Measurements from ENCODE around the gene ADAMTS16. TPM values are rescaled to one million over a fixed set of nuclear protein-coding genes. Genes with fewer than 3 reads are reported as not detected.

The ADAMTS16 gene, protein sequence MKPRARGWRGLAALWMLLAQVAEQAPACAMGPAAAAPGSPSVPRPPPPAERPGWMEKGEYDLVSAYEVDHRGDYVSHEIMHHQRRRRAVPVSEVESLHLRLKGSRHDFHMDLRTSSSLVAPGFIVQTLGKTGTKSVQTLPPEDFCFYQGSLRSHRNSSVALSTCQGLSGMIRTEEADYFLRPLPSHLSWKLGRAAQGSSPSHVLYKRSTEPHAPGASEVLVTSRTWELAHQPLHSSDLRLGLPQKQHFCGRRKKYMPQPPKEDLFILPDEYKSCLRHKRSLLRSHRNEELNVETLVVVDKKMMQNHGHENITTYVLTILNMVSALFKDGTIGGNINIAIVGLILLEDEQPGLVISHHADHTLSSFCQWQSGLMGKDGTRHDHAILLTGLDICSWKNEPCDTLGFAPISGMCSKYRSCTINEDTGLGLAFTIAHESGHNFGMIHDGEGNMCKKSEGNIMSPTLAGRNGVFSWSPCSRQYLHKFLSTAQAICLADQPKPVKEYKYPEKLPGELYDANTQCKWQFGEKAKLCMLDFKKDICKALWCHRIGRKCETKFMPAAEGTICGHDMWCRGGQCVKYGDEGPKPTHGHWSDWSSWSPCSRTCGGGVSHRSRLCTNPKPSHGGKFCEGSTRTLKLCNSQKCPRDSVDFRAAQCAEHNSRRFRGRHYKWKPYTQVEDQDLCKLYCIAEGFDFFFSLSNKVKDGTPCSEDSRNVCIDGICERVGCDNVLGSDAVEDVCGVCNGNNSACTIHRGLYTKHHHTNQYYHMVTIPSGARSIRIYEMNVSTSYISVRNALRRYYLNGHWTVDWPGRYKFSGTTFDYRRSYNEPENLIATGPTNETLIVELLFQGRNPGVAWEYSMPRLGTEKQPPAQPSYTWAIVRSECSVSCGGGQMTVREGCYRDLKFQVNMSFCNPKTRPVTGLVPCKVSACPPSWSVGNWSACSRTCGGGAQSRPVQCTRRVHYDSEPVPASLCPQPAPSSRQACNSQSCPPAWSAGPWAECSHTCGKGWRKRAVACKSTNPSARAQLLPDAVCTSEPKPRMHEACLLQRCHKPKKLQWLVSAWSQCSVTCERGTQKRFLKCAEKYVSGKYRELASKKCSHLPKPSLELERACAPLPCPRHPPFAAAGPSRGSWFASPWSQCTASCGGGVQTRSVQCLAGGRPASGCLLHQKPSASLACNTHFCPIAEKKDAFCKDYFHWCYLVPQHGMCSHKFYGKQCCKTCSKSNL
- total RNA-seq = not detected in 2 replicates

DNA sequence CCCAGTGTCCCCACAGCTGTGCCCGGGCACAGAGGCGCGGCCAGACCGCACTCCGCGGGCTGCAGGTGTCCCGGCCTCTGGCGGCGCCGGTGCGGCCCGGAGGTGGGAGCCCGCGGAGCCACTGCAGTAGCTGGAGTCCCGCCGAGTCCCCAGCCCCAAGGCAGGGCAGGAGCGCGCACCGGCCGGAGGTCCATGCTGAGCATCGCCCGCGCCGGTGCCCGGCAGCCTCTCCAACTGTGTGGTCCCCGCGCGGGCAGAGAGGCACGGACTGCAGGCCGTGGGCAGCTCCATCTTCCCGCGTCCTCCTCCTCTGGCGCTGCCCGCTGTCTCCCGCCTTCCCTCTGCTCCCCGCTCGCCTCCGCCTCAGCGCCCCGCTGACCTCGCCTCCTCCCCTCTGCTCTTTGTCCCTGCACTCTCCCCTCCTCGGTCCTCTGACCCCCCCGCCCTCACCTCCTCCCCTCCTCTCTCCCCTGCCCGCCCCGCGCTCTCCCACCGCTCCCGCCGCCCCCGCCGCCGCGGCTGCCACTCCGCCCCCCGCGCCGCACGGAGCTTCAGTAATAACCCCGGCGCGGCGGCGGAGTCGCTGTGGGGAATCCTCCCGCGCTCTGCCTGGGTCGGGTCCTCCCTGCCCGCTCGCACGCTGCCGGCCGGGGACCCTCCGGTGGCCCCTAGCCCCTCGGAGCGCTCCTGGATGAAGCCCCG, at the start of gene ADAMTS16:
Gene ADAMTS16 (plus strand): TSS at position 554 of the 702 bp plus-strand sequence. CDS start 138 bp downstream, at position 692.

All from cardiac ventricle fibroblast (primary cell).